GM23248 (cell line): Measurements from ENCODE around the gene PDE3B.

Experiments used
- EZH2 ChIP-seq: fragments of 200-600 bp; sonication (generic); IDR thresholded peaks from 2 replicates; pipeline ENCODE4 v1.6.1; 2018; ENCODE audit warnings: antibody characterized with exemption, mild to moderate bottlenecking; ENCODE audit not compliant: insufficient read depth, poor library complexity, severe bottlenecking
- EZH2phosphoT487 ChIP-seq: fragments of 200-600 bp; sonication (generic); IDR thresholded peaks from 2 replicates; pipeline ENCODE4 v1.6.1; 2018; ENCODE audit warnings: antibody characterized with exemption, moderate library complexity, mild to moderate bottlenecking, low read depth; ENCODE audit not compliant: insufficient read depth

DNA sequence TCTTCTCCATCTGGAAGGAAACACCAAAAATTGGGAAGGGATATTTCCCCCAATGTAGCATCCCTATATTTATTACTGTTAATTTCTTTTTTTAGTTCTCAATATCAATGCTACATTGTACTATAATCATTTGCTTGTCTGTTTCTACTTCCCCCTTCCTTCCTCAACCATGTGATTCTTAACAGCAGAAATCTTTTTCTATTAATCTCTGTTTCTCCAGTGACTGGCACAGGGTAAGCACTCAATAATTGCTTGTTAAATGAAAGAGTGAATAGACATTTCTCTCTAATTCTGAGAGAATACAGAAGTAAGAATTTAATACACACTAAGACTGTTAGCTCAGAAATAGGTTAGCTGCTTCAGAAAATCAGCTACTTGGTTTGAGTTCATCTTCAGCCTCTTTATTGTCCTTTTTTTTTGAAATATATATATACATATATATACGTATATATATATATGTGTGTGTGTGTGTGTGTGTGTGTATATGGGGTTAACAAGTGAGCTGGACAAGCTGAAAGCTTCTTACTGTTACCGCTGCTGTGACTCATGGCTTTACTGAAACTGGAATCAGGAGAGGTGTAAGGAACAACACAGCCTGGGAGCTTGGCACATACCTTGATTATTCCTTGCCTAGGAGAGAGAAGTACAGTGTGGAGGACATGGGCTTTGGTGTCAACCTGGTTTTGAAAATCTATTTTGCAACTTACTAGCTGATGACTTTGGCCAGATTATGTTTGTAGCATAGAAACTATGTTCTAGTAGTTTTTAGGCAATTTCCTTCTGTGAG is 26.2 kb upstream of the PDE3B start:
- TF ChIP-seq EZH2phosphoT487 (no peak), EZH2 (no peak)
